ENCODE data around the gene HLCS. TPM values are rescaled to one million over a fixed set of nuclear protein-coding genes. Genes with fewer than 3 reads are reported as not detected.

The HLCS gene
- total and polyA plus RNA-seq, 7 donors: 3.0 to 26.0 (median 12.5) TPM

GRCh38 chr21:36735201-36735515 is 231.3 kb downstream of the HLCS start:
- intact Hi-C loops (cut with DNase I): no loop called here
- H3K9me3 ChIP-seq: peaks cover 0 to 4% (median 0%) of the 10 kb centered on the region in 4 donors
- H3K4me1 ChIP-seq: no peaks in the 10 kb centered on the region
- no peak overlapping the region for H3K4me3 ChIP-seq
- TF ChIP-seq CTCF (IDR thresholded peaks at IDR 0.05): no peak
- H3K36me3 ChIP-seq: no peaks in the 10 kb centered on the region
- peaks cover 0 to 58% (median 7%) of the 10 kb centered on the region in 3 donors for H3K27me3 ChIP-seq
- H3K27ac ChIP-seq: no peak overlapping the region
- DNase-seq: no peak
- 68 to 70% methylated on average over 4 of the region's 4 CpGs for WGBS, 2 donors

GRCh38 chr21:36734367-36735200 is 231.9 kb downstream of the HLCS start:
- peaks cover 0 to 64% (median 7%) of the 10 kb centered on the region in 3 donors for H3K27me3 ChIP-seq
- intact Hi-C loops (cut with DNase I): no loop called here
- H3K36me3 ChIP-seq: no peaks in the 10 kb centered on the region
- no peak overlapping the region for H3K27ac ChIP-seq
- 91 to 94% methylated on average over 9 of the region's 9 CpGs for WGBS, 2 donors
- DNase-seq: no peak
- no peak for TF ChIP-seq POLR2AphosphoS5 (IDR thresholded peaks at IDR 0.05)
- TF ChIP-seq POLR2A (IDR thresholded peaks at IDR 0.05): no peak
- no peak for TF ChIP-seq EP300 (IDR thresholded peaks at IDR 0.05)
- no peak for TF ChIP-seq CTCF (IDR thresholded peaks at IDR 0.05)
- no peaks in the 10 kb centered on the region for H3K4me1 ChIP-seq
- no peak overlapping the region for H3K4me3 ChIP-seq
- H3K9me3 ChIP-seq: peaks cover 0 to 4% (median 0%) of the 10 kb centered on the region in 4 donors

GRCh38 chr21:36733857-36734256 is 232.6 kb downstream of the HLCS start:
- no peaks in the 10 kb centered on the region for H3K36me3 ChIP-seq
- no peak overlapping the region for H3K4me3 ChIP-seq
- no peak overlapping the region for H3K27ac ChIP-seq
- TF ChIP-seq POLR2A (IDR thresholded peaks at IDR 0.05) (no peak), EP300 (IDR thresholded peaks at IDR 0.05) (no peak), POLR2AphosphoS5 (IDR thresholded peaks at IDR 0.05) (no peak), CTCF (IDR thresholded peaks at IDR 0.05) (no peak)
- no peaks in the 10 kb centered on the region for H3K4me1 ChIP-seq
- WGBS, 2 donors: 86 to 91% methylated on average over 6 of the region's 6 CpGs
- H3K27me3 ChIP-seq: peaks cover 0 to 71% (median 7%) of the 10 kb centered on the region in 3 donors
- intact Hi-C loops (cut with DNase I): no loop called here
- DNase-seq: no peak
- peaks cover 0 to 4% (median 0%) of the 10 kb centered on the region in 4 donors for H3K9me3 ChIP-seq

GRCh38 chr21:36732761-36733160 is 233.7 kb downstream of the HLCS start:
- H3K4me1 ChIP-seq: no peaks in the 10 kb centered on the region
- intact Hi-C loops (cut with DNase I): no loop called here
- H3K4me3 ChIP-seq: no peak overlapping the region
- WGBS, 2 donors: 89% methylated on average over 7 of the region's 7 CpGs
- peaks cover 0 to 65% (median 7%) of the 10 kb centered on the region in 3 donors for H3K27me3 ChIP-seq
- H3K9me3 ChIP-seq: peaks cover 0 to 4% (median 0%) of the 10 kb centered on the region in 4 donors
- H3K27ac ChIP-seq: no peak overlapping the region
- no peaks in the 10 kb centered on the region for H3K36me3 ChIP-seq
- no peak for TF ChIP-seq POLR2AphosphoS5 (IDR thresholded peaks at IDR 0.05)
- TF ChIP-seq POLR2A (IDR thresholded peaks at IDR 0.05): no peak
- TF ChIP-seq CTCF (IDR thresholded peaks at IDR 0.05): no peak
- no peak for TF ChIP-seq EP300 (IDR thresholded peaks at IDR 0.05)
- DNase-seq: no peak

All from sigmoid colon (tissue), 7 donors.